Gastrocnemius medialis (tissue), 4 donors: Measurements from ENCODE around the gene OPCML.

Experiments
- CTCF ChIP-seq, 5 experiments: fragments of 450-650 bp in 3 of 5; fragments of 200-600 bp in 2 of 5; sonication (generic) in 2 of 5; IDR thresholded peaks in 4 of 5; conservative IDR thresholded peaks in 1 of 5; 1 replicate in 4 of 5; 2 replicates in 1 of 5; pipeline ENCODE4 v1.5.1; 2016 to 2019; ENCODE audit warnings: antibody characterized with exemption in 5 of 5, mild to moderate bottlenecking in 3 of 5, moderate library complexity in 3 of 5
- POLR2A ChIP-seq, 2 donors: fragments of 450-650 bp; IDR thresholded peaks; one replicate each; pipeline ENCODE4 v1.6.1; 2017; ENCODE audit warnings: antibody characterized with exemption in 2 of 2, mild to moderate bottlenecking in 2 of 2, moderate library complexity in 2 of 2

GRCh38 chr11:132909021-132909606 is 623.2 kb downstream of the OPCML start:
- TF ChIP-seq POLR2A (IDR thresholded peaks at IDR 0.05) (no peak), CTCF (IDR thresholded peaks at IDR 0.05 in 4 of 5, conservative IDR thresholded peaks at IDR 0.05 in 1 of 5) (no peak)
